Measurements from ENCODE around the gene APOO. TPM values are rescaled to one million over a fixed set of nuclear protein-coding genes. Genes with fewer than 3 reads are reported as not detected.

APOO gene
- total and polyA plus RNA-seq, 2 of the 4 experiments (the other 2 are of a cell fraction), result 9.0 to 14.2 TPM

GRCh38 chrX:23844502-23845138 lies 63.1 kb downstream of the APOO start:
- H2AK5ac ChIP-seq (ENCODE audit: low read depth, low read length), result no peak overlapping the region
- no peaks in the 10 kb centered on the region for H3K9me3 ChIP-seq (ENCODE audit: control insufficient read depth, insufficient read depth, low read length)
- no peak overlapping the region for H4K8ac ChIP-seq (ENCODE audit: low read depth in 2 of 2, low read length in 2 of 2)
- WGBS, 2 experiments (ENCODE audit: extremely low coverage in 2 of 2, insufficient read length in 1 of 2), result no CpG with 5 or more reads among the region's 7 CpGs
- no peaks in the 10 kb centered on the region for H4K20me1 ChIP-seq (ENCODE audit: insufficient read depth, low read length)
- no peak overlapping the region for H3K56ac ChIP-seq (ENCODE audit: extremely low read depth, insufficient read depth, low read length)
- no peak overlapping the region for H3K14ac ChIP-seq (replicated peaks; ENCODE audit: low read depth, low read length)
- H3K4me2 ChIP-seq (ENCODE audit: low read depth, low read length), result no peak overlapping the region
- no peak overlapping the region for H3K4ac ChIP-seq (ENCODE audit: low read depth, low read length)
- H3K9me1 ChIP-seq (ENCODE audit: insufficient read depth, low read length), result no peaks in the 10 kb centered on the region
- intact Hi-C loops (cut with micrococcal nuclease) (no loop called here), in situ Hi-C loops (cut with MboI; ENCODE audit: low sequenced_read_pairs) (no loop called here), dilution Hi-C loops (cut with HindIII; ENCODE audit: low sequenced_read_pairs, unreplicated experiment) (no loop called here)
- ATAC-seq (ENCODE audit: low read depth) (no peak), DNase-seq (peak; percentile 45)
- H2BK15ac ChIP-seq (ENCODE audit: low read depth, low read length), result no peak overlapping the region
- H4K91ac ChIP-seq (ENCODE audit: insufficient read depth, low read depth, low read length), result no peak overlapping the region
- H3K23ac ChIP-seq (ENCODE audit: low read depth, low read length), result no peak overlapping the region
- no TSS peak for BruUV-seq (replicated peaks)
- H3K79me1 ChIP-seq (ENCODE audit: low read depth in 1 of 2, low read length in 2 of 2), result no peaks in the 10 kb centered on the region
- H3K36me3 ChIP-seq (ENCODE audit: control insufficient read depth, insufficient read depth, low read length), result no peaks in the 10 kb centered on the region
- no peak overlapping the region for H3K4me3 ChIP-seq (ENCODE audit: insufficient read depth, low read depth, low read length)
- no peak overlapping the region for H3K9ac ChIP-seq (ENCODE audit: low read depth, low read length)
- H2BK5ac ChIP-seq (ENCODE audit: low read depth, low read length, poor library complexity, severe bottlenecking), result no peak overlapping the region
- no peak overlapping the region for H2AK9ac ChIP-seq (replicated peaks; ENCODE audit: low read depth, low read length, poor library complexity)
- no peak overlapping the region for H2BK120ac ChIP-seq (ENCODE audit: low read depth, low read length)
- no peak overlapping the region for H2AFZ ChIP-seq (replicated peaks; ENCODE audit: low read length, poor library complexity)
- no peak overlapping the region for H3K18ac ChIP-seq (ENCODE audit: low read depth, low read length)
- POLR2A ChIA-PET (ENCODE audit: unreplicated experiment), result no interaction called here
- TF ChIP-seq MAZ (IDR thresholded peaks at IDR 0.05; ENCODE audit: borderline replicate concordance, low read depth, low read length), result no peak
- no peak for TF ChIP-seq CHD1 (IDR thresholded peaks at IDR 0.05; ENCODE audit: low read depth, low read length)
- no peak for TF ChIP-seq NFE2L2 (IDR thresholded peaks at IDR 0.05; ENCODE audit: low read depth, low read length)
- no peak for TF ChIP-seq ELK1 (IDR thresholded peaks at IDR 0.05; ENCODE audit: borderline replicate concordance, low read depth, low read length)
- no peak for TF ChIP-seq SMC3 (IDR thresholded peaks at IDR 0.05; ENCODE audit: low read depth, low read length)
- TF ChIP-seq RCOR1 (IDR thresholded peaks at IDR 0.05; ENCODE audit: insufficient replicate concordance, low read length), result no peak
- no peak for TF ChIP-seq BHLHE40 (IDR thresholded peaks at IDR 0.05; ENCODE audit: low read depth, low read length)
- TF ChIP-seq RFX5 (IDR thresholded peaks at IDR 0.05; ENCODE audit: low read depth, low read length), result no peak
- H3K27me3 ChIP-seq (ENCODE audit: control insufficient read depth, insufficient read depth, low read length), result no peaks in the 10 kb centered on the region
- CTCF ChIA-PET, result interaction anchor here (1.9 kb wide), 1 partner anchor 9 kb away, joined by 5 read pairs; no protein-coding TSS in a partner anchor
- 0 out of 2 replicates have a peak, but pooled peaks cover 1% of the 10 kb centered on the region for H3K4me1 ChIP-seq (ENCODE audit: control insufficient read depth, insufficient read depth, low read length)
- H4K5ac ChIP-seq (ENCODE audit: low read depth, low read length), result no peak overlapping the region
- H2BK20ac ChIP-seq (ENCODE audit: low read depth, low read length), result no peak overlapping the region
- no peak overlapping the region for H3K27ac ChIP-seq (ENCODE audit: insufficient read depth, low read length)
